GM10248 (cell line): Measurements from ENCODE around the gene TBC1D17.

Source experiments
- CTCF ChIA-PET: fragments of 300-600 bp; sonication (Branson Sonifier 250); formaldehyde crosslinking; extraction: SDS; loops from one replicate; lab custom pipeline; 2021; ENCODE audit warnings: antibody characterized with exemption; lab: Yijun Ruan, JAX
- POLR2A ChIA-PET: fragments of 350-650 bp; sonication (Branson Sonifier 250); formaldehyde crosslinking; extraction: SDS; loops from one replicate; lab custom pipeline; 2020; ENCODE audit warnings: antibody characterized with exemption; lab: Yijun Ruan, JAX
- DNase-seq: peaks from one replicate; pipeline ENCODE4 v3.0.0; 2012; ENCODE audit errors: extremely low spot score
- CTCF ChIP-seq: IDR thresholded peaks from 2 replicates; pipeline ENCODE4 v1.5.1; 2012; ENCODE audit warnings: mild to moderate bottlenecking, low read depth; ENCODE audit errors: extremely low read depth, missing control alignments, control extremely low read depth

TBC1D17 gene

GRCh38 chr19:49907745-49908446 lies 30.4 kb downstream of the TBC1D17 start:
- POLR2A ChIA-PET, result interaction anchor here (1.0 kb wide), 1 partner anchor 10 kb away, joined by 11 read pairs; no protein-coding TSS in a partner anchor
- CTCF ChIA-PET, result interaction anchor here (0.7 to 1.7 kb wide), 5 partner anchors 8 to 20 kb away, joined by 3 to 7 read pairs (median 3); partner anchors contain the start of gene IL4I1
- DNase-seq, result no peak
- no peak for TF ChIP-seq CTCF

GRCh38 chr19:49908480-49909420 lies 31.2 kb downstream of the TBC1D17 start:
- ChIA-PET CTCF (interaction anchor here (1.5 to 3.3 kb wide), 2 partner anchors 12 to 29 kb away, joined by 3 to 10 read pairs; partner anchors contain the start of gene IL4I1), POLR2A (interaction anchor here (1.1 kb wide), 1 partner anchor 14 kb away, joined by 4 read pairs; no protein-coding TSS in a partner anchor)
- no peak for TF ChIP-seq CTCF
- DNase-seq, result no peak

- no peak for TF ChIP-seq CTCF
- CTCF ChIA-PET, result interaction anchor here (1.9 to 3.8 kb wide), 3 partner anchors 9 to 28 kb away, joined by 5 to 28 read pairs (median 10); no protein-coding TSS in a partner anchor
- POLR2A ChIA-PET, result interaction anchor here (1.1 kb wide), 1 partner anchor 15 kb away, joined by 4 read pairs; no protein-coding TSS in a partner anchor
Observed at GRCh38 chr19:49910179-49910578, 32.7 kb downstream of the TBC1D17 start.

GRCh38 chr19:49911381-49912145 lies 34.1 kb downstream of the TBC1D17 start:
- DNase-seq, result peak; percentile 79
- POLR2A ChIA-PET, result interaction anchor here (0.6 to 3.8 kb wide), 6 partner anchors 17 to 956 kb away, joined by 3 to 36 read pairs (median 4); partner anchors contain the start of genes ATF5 and NUP62
- no peak for TF ChIP-seq CTCF
- CTCF ChIA-PET, result interaction anchor here (0.9 to 5.1 kb wide), 7 partner anchors 11 to 43 kb away, joined by 3 to 28 read pairs (median 10); partner anchors contain the start of genes ATF5 and NUP62

More at GRCh38 chr19:49910179-49910578, 32.7 kb downstream of the TBC1D17 start:
- DNase-seq, result no peak

GRCh38 chr19:49912965-49913685 lies 35.6 kb downstream of the TBC1D17 start:
- POLR2A ChIA-PET, result interaction anchor here (0.5 to 3.8 kb wide), 6 partner anchors 10 to 37 kb away, joined by 3 to 36 read pairs (median 4); partner anchors contain the start of genes ATF5 and NUP62
- CTCF ChIA-PET, result interaction anchor here (1.0 to 5.1 kb wide), 8 partner anchors 8 to 112 kb away, joined by 3 to 28 read pairs (median 8); partner anchors contain the start of genes ATF5, NUP62 and VRK3
- DNase-seq, result no peak
- peak; percentile 29 for TF ChIP-seq CTCF
